Stomach smooth muscle (tissue), 2 donors: Measurements from ENCODE around the gene POU4F1.

ENCODE experiments used
- H3K27ac ChIP-seq: one replicate; pipeline ENCODE4 v1.7.0; 2013; ENCODE audit warnings: mild to moderate bottlenecking, low read length, inconsistent platforms
- H3K27me3 ChIP-seq, 2 donors: one replicate each; pipeline ENCODE4 v1.7.0; 2013; ENCODE audit warnings: low read length in 2 of 2; ENCODE audit not compliant: insufficient read depth in 2 of 2, control insufficient read depth in 1 of 2
- H3K36me3 ChIP-seq, 2 donors: one replicate each; pipeline ENCODE4 v1.7.0; 2013; ENCODE audit warnings: low read length in 2 of 2; ENCODE audit not compliant: control insufficient read depth in 2 of 2, insufficient read depth in 2 of 2
- H3K4me1 ChIP-seq: one replicate; pipeline ENCODE4 v1.7.0; 2013; ENCODE audit warnings: low read length; ENCODE audit not compliant: control insufficient read depth, insufficient read depth
- H3K4me3 ChIP-seq, 2 donors: one replicate each; pipeline ENCODE4 v1.7.0; 2013; ENCODE audit warnings: low read length in 2 of 2
- H3K9ac ChIP-seq, 2 donors: one replicate each; pipeline ENCODE4 v1.7.0; 2013; ENCODE audit warnings: low read length in 2 of 2, mild to moderate bottlenecking in 1 of 2
- H3K9me3 ChIP-seq, 2 donors: one replicate each; pipeline ENCODE4 v1.7.0; 2013; ENCODE audit warnings: low read length in 2 of 2; ENCODE audit not compliant: control insufficient read depth in 2 of 2
- donor health status: healthy.
- donor health status: Pancreatic carcinoma.

Gene POU4F1

GRCh38 chr13:78587395-78587794 is 16.0 kb downstream of the POU4F1 start:
- Histone ChIP-seq H3K9me3 (no peaks in the 10 kb centered on the region), H3K27me3 (peaks cover 17 to 43% of the 10 kb centered on the region in 2 donors), H3K4me1 (no peaks in the 10 kb centered on the region), H3K36me3 (no peaks in the 10 kb centered on the region), H3K4me3 (no peak overlapping the region), H3K9ac (no peak overlapping the region), H3K27ac (no peak overlapping the region)

GRCh38 chr13:78586706-78587105 is 16.6 kb downstream of the POU4F1 start:
- no peaks in the 10 kb centered on the region for H3K4me1 ChIP-seq
- H3K27ac ChIP-seq, result no peak overlapping the region
- no peaks in the 10 kb centered on the region for H3K36me3 ChIP-seq
- H3K4me3 ChIP-seq, result no peak overlapping the region
- H3K9me3 ChIP-seq, result no peaks in the 10 kb centered on the region
- H3K27me3 ChIP-seq, result peaks cover 17 to 40% of the 10 kb centered on the region in 2 donors
- no peak overlapping the region for H3K9ac ChIP-seq

GRCh38 chr13:78576261-78576660 is 27.1 kb downstream of the POU4F1 start:
- Histone ChIP-seq H3K27ac (no peak overlapping the region), H3K4me3 (no peak overlapping the region), H3K9ac (no peak overlapping the region), H3K9me3 (no peaks in the 10 kb centered on the region), H3K4me1 (no peaks in the 10 kb centered on the region), H3K36me3 (no peaks in the 10 kb centered on the region), H3K27me3 (peaks cover 3 to 4% of the 10 kb centered on the region in 2 donors)

GRCh38 chr13:78572459-78572858 is 30.9 kb downstream of the POU4F1 start:
- Histone ChIP-seq H3K9ac (no peak overlapping the region), H3K9me3 (no peaks in the 10 kb centered on the region), H3K4me3 (no peak overlapping the region), H3K27me3 (peaks cover 0 to 4% of the 10 kb centered on the region in 2 donors), H3K4me1 (no peaks in the 10 kb centered on the region), H3K27ac (no peak overlapping the region), H3K36me3 (no peaks in the 10 kb centered on the region)

GRCh38 chr13:78569029-78569428 is 34.3 kb downstream of the POU4F1 start:
- H3K9ac ChIP-seq, result no peak overlapping the region
- H3K36me3 ChIP-seq, result no peaks in the 10 kb centered on the region
- H3K27ac ChIP-seq, result no peak overlapping the region
- H3K4me1 ChIP-seq, result no peaks in the 10 kb centered on the region
- no peak overlapping the region for H3K4me3 ChIP-seq
- H3K9me3 ChIP-seq, result no peaks in the 10 kb centered on the region
- H3K27me3 ChIP-seq, result peaks cover 0 to 4% of the 10 kb centered on the region in 2 donors

GRCh38 chr13:78566631-78567030 is 36.7 kb downstream of the POU4F1 start:
- peaks cover 0 to under 1% of the 10 kb centered on the region in 2 donors for H3K27me3 ChIP-seq
- no peaks in the 10 kb centered on the region for H3K36me3 ChIP-seq
- no peak overlapping the region for H3K9ac ChIP-seq
- H3K4me1 ChIP-seq, result no peaks in the 10 kb centered on the region
- H3K4me3 ChIP-seq, result no peak overlapping the region
- H3K9me3 ChIP-seq, result no peaks in the 10 kb centered on the region
- H3K27ac ChIP-seq, result no peak overlapping the region

GRCh38 chr13:78562237-78562889 is 41.0 kb downstream of the POU4F1 start:
- H3K27me3 ChIP-seq, result no peaks in the 10 kb centered on the region

More at GRCh38 chr13:78562237-78562889, 41.0 kb downstream of the POU4F1 start:
- Histone ChIP-seq H3K9me3 (no peaks in the 10 kb centered on the region), H3K4me3 (no peak overlapping the region), H3K4me1 (no peaks in the 10 kb centered on the region), H3K36me3 (no peaks in the 10 kb centered on the region), H3K9ac (no peak overlapping the region), H3K27ac (no peak overlapping the region)
